Endodermal cell (in vitro differentiated cells): Measurements from ENCODE around the gene VRK1. TPM values are rescaled to one million over a fixed set of nuclear protein-coding genes. Genes with fewer than 3 reads are reported as not detected.

Experiments
- DNase-seq: peaks from one replicate; pipeline ENCODE4 v3.0.0-alpha.2; 2017
- H3K27ac ChIP-seq: 2 replicates; pipeline ENCODE4 v1.5.1; 2013; ENCODE audit warnings: mild to moderate bottlenecking, low read depth, low read length, moderate library complexity
- H3K27me3 ChIP-seq: 2 replicates; pipeline ENCODE4 v1.6.1; 2013; ENCODE audit warnings: mild to moderate bottlenecking, low read length, moderate library complexity; ENCODE audit not compliant: insufficient read depth, control insufficient read depth, poor library complexity, severe bottlenecking
- H3K36me3 ChIP-seq: 2 replicates; pipeline ENCODE4 v1.7.0; 2013; ENCODE audit warnings: mild to moderate bottlenecking, low read length, moderate library complexity; ENCODE audit not compliant: control insufficient read depth, insufficient read depth
- H3K4me1 ChIP-seq: one replicate; pipeline ENCODE4 v1.7.0; 2013; ENCODE audit warnings: low read length; ENCODE audit not compliant: control insufficient read depth, insufficient read depth
- H3K4me3 ChIP-seq: 2 replicates; pipeline ENCODE4 v1.5.1; 2013; ENCODE audit warnings: mild to moderate bottlenecking, low read length, moderate library complexity
- H3K9ac ChIP-seq: 2 replicates; pipeline ENCODE4 v1.6.1; 2013; ENCODE audit warnings: mild to moderate bottlenecking, low read length, moderate library complexity; ENCODE audit not compliant: poor library complexity, severe bottlenecking; ENCODE audit errors: extremely low read depth
- H3K9me3 ChIP-seq: 2 replicates; pipeline ENCODE4 v1.6.1; 2013; ENCODE audit warnings: mild to moderate bottlenecking, low read length, moderate library complexity; ENCODE audit not compliant: control insufficient read depth
- H3K27ac Mint-ChIP-seq: 2 replicates; pipeline ENCODE4 v1.8.0; 2020; ENCODE audit warnings: mixed read lengths
- H3K27me3 Mint-ChIP-seq: 2 replicates; pipeline ENCODE4 v1.8.0; 2021; ENCODE audit warnings: mild to moderate bottlenecking, mixed read lengths; ENCODE audit not compliant: insufficient read depth
- H3K36me3 Mint-ChIP-seq: 2 replicates; pipeline ENCODE4 v1.8.0; 2020; ENCODE audit warnings: low read depth, mixed read lengths
- H3K4me1 Mint-ChIP-seq: 2 replicates; pipeline ENCODE4 v1.8.0; 2020; ENCODE audit warnings: mixed read lengths
- H3K4me3 Mint-ChIP-seq: 2 replicates; pipeline ENCODE4 v1.8.0; 2020; ENCODE audit warnings: mild to moderate bottlenecking, moderate library complexity, mixed read lengths
- H3K9me3 Mint-ChIP-seq: 2 replicates; pipeline ENCODE4 v1.8.0; 2020; ENCODE audit warnings: mild to moderate bottlenecking, mixed read lengths
- WGBS, 2 experiments: methylation state at CpG; one replicate each; pipeline versions ENCODE4 v1.1.5 to v1.1.7; 2013; ENCODE audit warnings: missing lambda C conversion rate in 2 of 2, mixed read lengths in 1 of 2; ENCODE audit not compliant: insufficient coverage in 1 of 2, insufficient read length in 1 of 2; 5-methylcytosine and 5-hydroxymethylcytosine counted together
- total RNA-seq, 2 donors: library from RNA; stranded (reverse); fragmentation: NEBNext Ultra II Directional in 1 of 2; extraction: Animal tissue kit (Norgen Biotek cat#: 25700) in 1 of 2; gene quantifications; 2 replicates in 1 of 2; 3 replicates in 1 of 2; pipeline ENCODE4 v1.2.1, GENCODE V29; 2021
- TF ChIP-seq, protein P1 (sequence below): fragments of 200-600 bp; sonication (generic); conservative IDR thresholded peaks from 2 replicates; pipeline ENCODE4 v1.5.0; 2021; ENCODE audit warnings: antibody characterized with exemption, mild to moderate bottlenecking

VRK1 gene
- total RNA-seq, 2 donors from 2014 or later: 39.1 to 54.9 TPM

DNA sequence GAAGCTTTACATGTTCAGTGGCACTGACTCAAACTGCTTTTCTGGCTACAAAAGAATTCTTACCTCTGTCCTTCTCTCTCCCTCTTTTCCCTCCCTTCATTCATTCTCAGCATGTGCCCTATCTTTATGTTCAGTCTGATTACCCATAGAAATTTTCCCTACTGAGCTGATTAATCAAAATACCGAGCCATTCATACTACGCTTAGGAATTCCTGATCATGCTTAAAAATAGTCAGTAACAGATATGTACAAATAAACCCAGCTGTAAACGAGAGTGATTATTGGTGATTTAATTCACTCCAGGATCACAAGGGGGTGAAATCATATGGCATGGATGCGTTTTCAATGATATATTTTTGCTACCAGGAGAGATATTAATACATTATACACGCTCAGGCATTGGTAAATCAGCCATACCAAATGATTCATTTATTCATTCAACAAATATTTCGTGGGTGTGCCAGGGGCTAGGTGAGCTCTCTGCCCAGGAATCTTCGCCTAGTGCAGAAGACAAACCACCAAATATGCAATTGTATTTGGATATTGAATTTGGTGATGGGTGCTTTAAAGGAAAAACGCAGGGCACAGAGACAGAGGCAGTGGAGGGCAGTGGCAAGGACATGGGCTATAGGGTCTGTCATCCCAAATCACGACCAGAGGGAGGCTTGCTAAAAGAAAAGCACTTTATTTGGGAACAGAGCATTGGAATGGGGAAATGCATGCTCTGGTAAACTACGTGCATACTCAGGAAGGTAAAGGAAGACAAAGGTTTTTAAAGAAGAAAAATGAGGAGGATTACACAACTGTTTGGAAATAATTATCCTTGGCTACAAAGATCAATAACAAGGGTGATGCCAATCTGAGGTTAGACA, 13.9 kb upstream of the VRK1 start:
- DNase-seq: no peak
- Histone ChIP-seq H3K9ac (no peak overlapping the region), H3K4me1 (no peaks in the 10 kb centered on the region), H3K27me3 (no peaks in the 10 kb centered on the region), H3K36me3 (no peaks in the 10 kb centered on the region), H3K4me3 (no peak overlapping the region), H3K9me3 (no peaks in the 10 kb centered on the region), H3K27ac (no peak overlapping the region)
- Mint-ChIP-seq H3K9me3 (no peaks in the 10 kb centered on the region), H3K27ac (no peak overlapping the region), H3K27me3 (no peaks in the 10 kb centered on the region), H3K36me3 (no peaks in the 10 kb centered on the region), H3K4me3 (no peak overlapping the region), H3K4me1 (peaks cover 4% of the 10 kb centered on the region)
- TF ChIP-seq, protein P1, sequence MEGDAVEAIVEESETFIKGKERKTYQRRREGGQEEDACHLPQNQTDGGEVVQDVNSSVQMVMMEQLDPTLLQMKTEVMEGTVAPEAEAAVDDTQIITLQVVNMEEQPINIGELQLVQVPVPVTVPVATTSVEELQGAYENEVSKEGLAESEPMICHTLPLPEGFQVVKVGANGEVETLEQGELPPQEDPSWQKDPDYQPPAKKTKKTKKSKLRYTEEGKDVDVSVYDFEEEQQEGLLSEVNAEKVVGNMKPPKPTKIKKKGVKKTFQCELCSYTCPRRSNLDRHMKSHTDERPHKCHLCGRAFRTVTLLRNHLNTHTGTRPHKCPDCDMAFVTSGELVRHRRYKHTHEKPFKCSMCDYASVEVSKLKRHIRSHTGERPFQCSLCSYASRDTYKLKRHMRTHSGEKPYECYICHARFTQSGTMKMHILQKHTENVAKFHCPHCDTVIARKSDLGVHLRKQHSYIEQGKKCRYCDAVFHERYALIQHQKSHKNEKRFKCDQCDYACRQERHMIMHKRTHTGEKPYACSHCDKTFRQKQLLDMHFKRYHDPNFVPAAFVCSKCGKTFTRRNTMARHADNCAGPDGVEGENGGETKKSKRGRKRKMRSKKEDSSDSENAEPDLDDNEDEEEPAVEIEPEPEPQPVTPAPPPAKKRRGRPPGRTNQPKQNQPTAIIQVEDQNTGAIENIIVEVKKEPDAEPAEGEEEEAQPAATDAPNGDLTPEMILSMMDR: no peak
- WGBS, 2 experiments: 92% methylated on average over 9 to 10 of the region's 10 CpGs

DNA sequence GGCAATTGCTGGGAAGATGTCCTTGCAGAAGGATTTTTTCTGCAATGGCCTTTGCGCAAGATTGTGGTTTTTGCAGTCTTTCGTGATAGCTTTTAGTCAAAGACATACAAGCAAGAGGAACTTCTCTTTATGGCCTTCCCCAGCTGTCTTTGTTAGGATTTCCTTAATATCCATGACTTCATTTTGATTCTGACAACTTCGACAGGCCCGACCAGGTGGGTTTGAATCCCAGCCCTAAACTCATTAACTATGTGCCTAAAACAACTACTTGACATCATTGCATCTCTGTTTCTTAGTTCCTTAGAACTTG, 13.3 kb upstream of the VRK1 start:
- H3K4me3 ChIP-seq: no peak overlapping the region
- TF ChIP-seq, protein P1: no peak
- WGBS, 2 experiments: 84 to 96% methylated on average over 2 to 4 of the region's 4 CpGs
- H3K9me3 Mint-ChIP-seq: no peaks in the 10 kb centered on the region
- no peaks in the 10 kb centered on the region for H3K36me3 Mint-ChIP-seq
- no peak overlapping the region for H3K9ac ChIP-seq
- H3K27me3 Mint-ChIP-seq: no peaks in the 10 kb centered on the region
- H3K9me3 ChIP-seq: no peaks in the 10 kb centered on the region
- H3K27ac ChIP-seq: no peak overlapping the region
- H3K27me3 ChIP-seq: no peaks in the 10 kb centered on the region
- no peaks in the 10 kb centered on the region for H3K4me1 ChIP-seq
- H3K4me1 Mint-ChIP-seq: peaks cover 4% of the 10 kb centered on the region
- no peak overlapping the region for H3K27ac Mint-ChIP-seq
- no peaks in the 10 kb centered on the region for H3K36me3 ChIP-seq
- H3K4me3 Mint-ChIP-seq: no peak overlapping the region
- no peak for DNase-seq

DNA sequence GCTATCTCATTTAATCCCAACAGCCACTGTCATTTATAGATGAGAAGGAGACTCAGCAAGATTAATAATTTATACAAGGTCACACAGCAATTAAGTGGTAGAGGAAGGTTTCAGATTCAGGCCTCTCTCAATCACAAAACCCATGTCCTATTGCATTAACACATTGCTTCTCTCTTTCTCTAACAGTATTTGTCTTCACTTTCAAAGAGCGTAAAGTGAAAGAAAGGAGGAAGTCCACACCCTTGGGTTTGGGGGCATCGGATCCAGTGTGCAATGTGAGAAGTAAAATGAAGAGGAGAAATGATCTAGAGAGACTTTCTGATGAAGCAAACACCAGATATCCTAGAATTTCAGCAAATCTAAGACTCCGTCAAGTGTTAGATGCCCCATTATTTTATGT, 7.0 kb upstream of the VRK1 start:
- no peak overlapping the region for H3K27ac Mint-ChIP-seq

More for the DNA sequence above, 7.0 kb upstream of the VRK1 start:
- Mint-ChIP-seq H3K4me3 (no peak overlapping the region), H3K4me1 (peaks cover 4% of the 10 kb centered on the region), H3K27me3 (peaks cover 13% of the 10 kb centered on the region), H3K36me3 (no peaks in the 10 kb centered on the region), H3K9me3 (no peaks in the 10 kb centered on the region)
- TF ChIP-seq, protein P1: no peak
- Histone ChIP-seq H3K9me3 (no peaks in the 10 kb centered on the region), H3K4me3 (no peak overlapping the region), H3K27me3 (peaks cover 5% of the 10 kb centered on the region), H3K27ac (no peak overlapping the region), H3K4me1 (no peaks in the 10 kb centered on the region), H3K9ac (no peak overlapping the region), H3K36me3 (no peaks in the 10 kb centered on the region)
- no peak for DNase-seq
- 97% methylated on average over 2 of the region's 3 CpGs; no CpG with 5 or more reads in 1 of the 2 experiments for WGBS, 2 experiments
